DMS114 treated with DMSO at 0.1 percent for 48 hours (cell line): Measurements from ENCODE around the gene IKZF2.

Experiments used
- DNase-seq: peaks from one replicate; lab custom pipeline; 2025; ENCODE audit not compliant: unreplicated experiment; lab: John Stamatoyannopoulos, UW

IKZF2 gene

DNA sequence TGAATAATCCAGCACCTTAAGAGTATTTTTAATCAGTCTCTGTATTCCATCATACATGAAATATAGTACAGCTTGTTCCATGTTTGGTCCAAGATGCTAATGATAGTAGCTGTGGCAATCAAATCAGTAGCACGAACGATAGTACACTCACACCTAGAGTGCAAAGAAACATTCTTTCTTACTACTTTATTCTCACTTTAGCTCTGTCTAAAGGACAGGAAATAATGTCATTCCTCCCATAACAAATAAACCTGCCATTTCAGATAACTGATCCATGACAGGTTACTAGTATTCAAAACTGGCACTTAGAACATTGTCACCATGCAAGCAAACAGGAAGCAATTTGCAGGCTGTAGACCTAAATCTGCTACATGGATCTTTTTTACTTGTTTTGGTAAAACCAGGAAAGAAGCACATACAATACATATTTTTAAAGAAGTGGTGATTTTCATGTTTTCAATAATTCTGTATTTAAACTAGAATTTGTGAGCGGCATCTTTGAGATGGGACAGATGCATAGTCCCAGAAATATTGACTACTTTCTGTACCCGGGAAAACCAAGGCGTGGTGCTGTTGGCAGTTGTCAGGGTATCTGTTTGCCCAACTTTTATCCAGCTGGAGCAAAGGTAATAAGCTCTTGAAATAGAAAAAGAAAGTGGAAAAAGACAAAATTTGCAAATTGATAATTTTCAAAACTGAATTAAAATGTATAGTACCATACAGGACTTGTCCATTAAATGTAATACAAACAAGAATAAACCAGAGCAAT lies 49.5 kb downstream of the IKZF2 start:
- DNase-seq = no peak

DNA sequence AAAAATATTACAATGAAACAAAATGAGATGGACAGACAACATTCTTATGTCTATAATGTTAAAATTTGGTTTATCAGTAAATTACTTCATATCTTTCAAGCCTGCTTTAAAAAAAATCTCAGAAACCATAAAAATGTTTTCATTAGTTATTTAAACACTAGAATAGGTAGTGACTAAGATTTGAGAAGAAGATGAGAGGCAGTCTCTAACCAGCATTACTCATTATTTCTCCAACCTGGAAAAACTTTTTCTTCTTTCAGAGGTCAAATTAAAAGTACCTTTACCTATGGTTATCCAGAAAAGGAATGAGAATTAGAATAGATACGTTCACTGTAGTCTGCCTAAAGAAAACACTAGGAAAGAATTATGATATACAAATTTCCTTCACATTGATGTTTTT lies 50.3 kb downstream of the IKZF2 start:
- no peak for DNase-seq

DNA sequence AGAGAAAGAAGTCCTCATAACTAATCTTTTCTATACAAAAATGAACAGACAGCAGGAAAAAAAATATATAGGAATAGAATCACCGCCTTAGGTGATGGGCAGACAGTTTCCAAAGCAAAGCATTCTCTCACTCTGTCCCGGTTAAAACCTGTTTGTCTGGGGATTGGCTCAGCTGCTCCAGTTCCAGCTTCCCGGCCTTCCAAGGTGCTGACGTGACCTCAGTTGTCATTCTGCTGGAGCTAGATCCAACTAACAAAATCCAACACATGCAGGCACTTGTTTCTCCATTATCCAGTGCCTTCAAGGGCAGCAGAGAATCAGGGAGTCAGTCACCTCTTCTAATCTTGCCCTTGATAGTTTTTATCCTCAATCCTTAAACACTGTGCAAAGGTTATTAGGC lies 52.8 kb downstream of the IKZF2 start:
- DNase-seq = no peak

DNA sequence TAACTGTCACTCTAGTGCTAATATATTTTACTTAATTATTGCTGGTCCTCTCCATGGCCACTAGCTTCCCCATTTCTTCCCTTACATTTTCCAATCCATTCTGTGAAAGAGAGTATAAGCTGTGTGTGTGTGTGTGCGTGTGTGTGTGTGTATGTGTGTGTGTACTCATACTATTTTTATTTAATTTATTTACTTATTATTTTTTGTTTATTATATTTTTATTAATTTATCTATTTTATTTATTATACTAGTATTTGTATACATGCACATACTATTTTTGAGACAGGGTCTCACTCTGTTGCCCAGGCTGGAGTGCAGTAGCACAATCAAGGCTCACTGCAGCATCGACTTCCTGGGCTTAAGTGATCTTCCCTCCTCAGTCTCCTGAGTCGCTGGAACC lies 59.6 kb downstream of the IKZF2 start:
- no peak for DNase-seq

DNA sequence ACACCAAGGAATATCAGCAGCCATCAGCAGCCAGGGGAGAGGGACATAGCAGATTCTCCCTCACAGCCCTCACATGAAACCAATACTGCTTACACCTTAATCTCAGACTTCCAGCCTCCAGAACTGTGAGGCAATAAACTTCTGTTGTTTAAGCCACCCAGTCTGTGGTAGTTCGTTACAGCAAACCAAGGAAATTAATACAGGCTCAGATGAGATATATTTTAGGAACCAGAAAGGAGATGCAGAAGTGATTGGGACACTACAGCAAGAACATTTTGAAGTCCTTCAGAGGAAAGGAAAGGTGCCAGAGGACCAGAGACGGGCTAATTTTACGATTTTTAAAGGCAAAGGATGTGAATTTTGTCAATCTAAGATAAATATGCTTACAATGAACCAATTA lies 60.6 kb downstream of the IKZF2 start:
- DNase-seq = no peak

DNA sequence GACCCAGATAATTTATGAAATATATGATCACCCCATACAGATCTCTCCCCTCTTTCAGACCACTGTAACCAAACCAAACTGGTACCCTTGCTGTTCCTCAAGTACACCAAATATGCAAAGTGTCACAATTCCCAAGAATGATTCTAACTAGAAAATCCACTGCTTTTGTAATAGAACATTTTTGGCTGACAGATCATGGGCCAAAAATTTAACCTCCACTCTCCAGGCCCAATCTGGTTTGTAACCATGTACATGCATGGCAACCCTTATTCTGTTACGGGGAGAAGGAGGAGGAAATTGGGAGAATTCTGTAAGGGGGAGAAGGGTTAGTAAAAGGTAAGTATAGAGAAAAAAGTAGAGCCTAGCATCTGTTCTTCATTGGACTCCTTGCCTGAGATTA lies 62.0 kb downstream of the IKZF2 start:
- no peak for DNase-seq

- no peak for DNase-seq
Measured at GRCh38 chr2:213087040-213087439, 64.4 kb downstream of the IKZF2 start.

GRCh38 chr2:213086571-213086970 lies 64.8 kb downstream of the IKZF2 start:
- no peak for DNase-seq

GRCh38 chr2:213086050-213086449 lies 65.4 kb downstream of the IKZF2 start:
- DNase-seq = no peak

DNA sequence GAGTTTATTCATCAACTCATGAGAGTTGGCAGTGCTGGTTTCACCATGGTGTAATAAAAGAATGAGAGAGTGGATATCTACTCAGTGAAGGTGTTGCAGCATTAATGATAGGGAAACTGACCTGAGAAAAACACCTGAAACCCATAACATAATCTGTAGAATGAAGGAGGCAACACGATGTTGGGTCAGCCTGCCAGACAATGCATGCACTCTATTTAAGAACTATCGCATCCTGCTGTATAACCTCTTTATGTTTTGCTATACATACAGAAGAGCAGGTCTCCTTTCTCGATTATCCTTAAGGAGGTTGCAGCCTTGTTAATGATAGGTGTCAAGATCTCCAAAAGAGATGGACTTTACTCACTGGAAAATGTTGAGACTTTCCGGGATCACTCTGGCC lies 65.9 kb downstream of the IKZF2 start:
- DNase-seq = no peak

DNA sequence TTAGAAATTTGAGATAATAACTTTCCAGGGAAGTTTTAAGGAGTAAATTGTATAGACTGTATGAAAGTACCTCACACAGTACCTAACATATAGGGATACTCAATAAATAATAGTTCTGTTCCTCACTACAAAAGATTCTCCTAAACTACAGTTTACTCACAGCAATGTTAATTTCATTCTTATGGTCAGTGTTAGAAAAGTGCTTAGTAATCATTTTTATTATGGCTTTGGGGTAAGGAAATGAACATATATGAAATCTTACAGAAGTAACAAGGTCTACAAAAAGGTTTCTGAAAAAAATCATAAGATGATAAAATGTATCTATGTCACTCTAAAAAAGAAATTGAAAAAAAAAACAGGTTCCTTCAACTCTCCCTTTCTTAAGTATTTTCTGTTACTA lies 67.2 kb downstream of the IKZF2 start:
- no peak for DNase-seq

DNA sequence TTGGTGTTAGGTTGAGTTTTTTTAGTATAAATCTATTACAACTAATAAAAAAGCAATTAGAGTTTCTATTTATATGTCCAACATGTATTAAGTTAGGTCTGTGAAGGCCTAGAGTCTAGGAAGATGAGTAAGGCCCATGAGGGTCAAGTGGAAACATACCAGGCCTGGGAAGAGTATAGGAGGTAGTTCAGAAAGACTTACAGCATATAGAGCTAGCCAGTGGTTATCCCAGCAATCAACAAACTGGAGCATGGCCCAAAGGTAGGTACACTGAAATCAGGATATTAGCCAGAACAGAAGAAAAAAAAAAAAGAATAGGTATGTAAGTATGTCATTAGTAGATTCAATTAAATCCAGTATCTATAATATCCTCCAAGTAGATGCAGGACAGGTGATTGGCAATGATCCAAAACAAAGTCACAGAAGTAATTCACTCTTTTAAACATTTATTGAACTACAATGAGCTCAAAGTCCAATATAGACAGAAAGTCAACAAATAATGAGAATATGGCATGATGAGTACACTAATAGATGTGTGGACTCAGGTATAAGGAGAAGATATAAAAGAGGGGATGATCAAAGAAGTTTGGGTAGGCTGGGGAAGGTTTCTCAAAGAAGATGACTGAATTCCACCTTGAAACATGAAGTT lies 70.3 kb downstream of the IKZF2 start:
- DNase-seq = no peak

DNA sequence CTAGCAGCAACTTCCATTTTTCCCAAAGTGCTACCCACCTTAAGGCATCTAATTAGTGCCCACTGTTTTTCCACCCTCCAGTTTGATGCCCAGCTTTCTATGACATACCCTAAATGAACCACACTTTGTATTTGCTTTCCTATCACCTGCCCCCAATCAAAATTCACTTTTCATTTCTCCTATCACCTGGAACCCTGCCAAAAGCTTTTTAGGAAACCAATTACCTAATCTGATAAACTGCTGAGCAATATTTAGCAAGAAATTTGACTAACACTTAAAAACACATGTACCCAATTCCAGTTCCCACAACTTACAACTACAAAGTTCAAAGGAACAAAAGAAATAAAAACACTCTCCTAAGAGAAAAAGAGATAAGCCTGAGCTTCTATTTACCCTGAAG lies 71.7 kb downstream of the IKZF2 start:
- DNase-seq = no peak

DNA sequence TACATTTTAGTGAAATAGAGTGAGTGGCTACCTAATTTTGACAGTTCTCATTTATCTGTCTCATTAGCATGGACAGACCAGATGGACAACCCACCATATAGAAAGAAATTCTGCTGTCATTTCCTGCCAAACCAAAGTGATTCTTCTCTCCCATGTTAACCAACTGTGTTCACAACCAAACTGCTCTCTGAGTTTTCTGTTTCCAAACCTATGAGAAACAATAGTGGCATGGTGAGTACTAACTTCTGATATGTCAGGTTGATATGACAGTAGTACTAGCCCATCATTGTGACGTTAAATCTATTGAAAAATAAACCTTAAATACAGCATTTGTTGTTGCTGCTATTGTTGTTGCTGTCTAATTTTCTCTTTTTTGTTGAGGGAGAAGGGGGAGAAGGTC lies 72.7 kb downstream of the IKZF2 start:
- DNase-seq = no peak

DNA sequence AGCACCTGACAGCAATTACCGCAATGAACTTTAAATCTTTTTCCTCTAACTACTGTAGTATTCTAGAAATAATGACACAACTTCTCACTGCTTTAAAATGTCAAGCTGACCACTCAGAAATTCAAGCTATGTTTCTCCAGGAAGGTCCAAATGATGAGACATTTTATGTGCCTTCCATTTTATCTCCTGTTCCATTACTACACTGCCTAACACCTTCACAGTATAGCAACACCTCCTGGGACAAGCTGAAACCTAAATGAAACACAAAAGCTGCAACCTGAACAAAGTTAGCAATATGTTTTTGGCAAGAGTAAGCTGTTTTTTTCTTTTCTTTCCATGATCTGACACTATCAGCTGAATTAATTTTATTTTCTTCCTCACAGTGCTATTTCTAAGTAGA lies 81.9 kb downstream of the IKZF2 start:
- no peak for DNase-seq

DNA sequence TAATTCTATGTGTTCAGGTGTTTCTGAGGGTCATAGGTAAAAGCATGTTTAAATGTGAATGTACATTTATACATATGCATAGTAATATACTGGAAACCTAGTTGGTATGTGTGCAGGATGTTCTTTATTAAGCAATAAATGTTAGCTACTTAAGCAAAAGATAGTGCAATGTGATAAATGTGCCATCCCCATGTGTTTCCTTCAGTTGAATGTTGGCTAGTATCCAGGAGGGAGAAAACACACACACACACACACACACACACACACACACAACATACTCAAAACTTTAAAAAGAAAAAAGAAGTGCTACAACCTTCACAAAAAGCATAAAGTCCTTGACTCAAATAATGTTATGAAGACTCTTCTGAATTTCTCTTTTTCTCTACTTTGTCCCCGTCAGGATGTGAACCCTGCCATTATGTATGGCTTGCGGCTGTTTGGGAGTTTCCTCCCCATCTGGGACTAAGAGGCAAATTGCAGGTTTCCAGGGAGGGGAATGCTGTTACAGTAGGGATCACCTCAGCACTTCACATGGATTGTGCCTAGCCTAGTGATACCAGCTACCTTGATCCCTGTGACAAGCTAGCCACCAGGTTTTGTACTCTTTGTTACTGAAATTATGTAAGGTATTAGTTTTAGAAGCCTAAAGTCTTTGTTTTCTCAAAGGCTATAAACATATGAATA lies 82.6 kb downstream of the IKZF2 start:
- DNase-seq = no peak

- no peak for DNase-seq
Measured at GRCh38 chr2:213067888-213068287, 83.5 kb downstream of the IKZF2 start.

- DNase-seq = no peak
Measured at GRCh38 chr2:213066443-213066743, 85.0 kb downstream of the IKZF2 start.

GRCh38 chr2:213065583-213066442 lies 85.6 kb downstream of the IKZF2 start:
- no peak for DNase-seq

DNA sequence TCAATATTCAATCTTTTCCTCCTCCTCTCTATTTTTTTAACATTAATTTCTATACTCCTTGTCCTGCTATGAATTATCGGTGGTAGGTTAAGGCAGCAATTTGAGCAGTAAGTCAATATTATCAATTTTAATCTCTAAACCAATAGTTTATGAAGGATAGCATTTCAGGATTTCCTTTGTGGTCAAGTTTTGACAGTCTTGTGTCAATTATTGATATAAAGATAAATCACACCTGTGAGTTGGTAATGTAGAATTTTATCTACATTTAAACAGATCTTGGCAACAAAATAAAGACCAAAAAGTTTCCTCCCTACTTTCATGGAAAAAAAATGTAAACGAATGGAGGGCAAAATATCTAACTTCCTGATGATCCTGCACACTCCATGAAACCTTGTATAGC lies 87.3 kb downstream of the IKZF2 start:
- DNase-seq = no peak

DNA sequence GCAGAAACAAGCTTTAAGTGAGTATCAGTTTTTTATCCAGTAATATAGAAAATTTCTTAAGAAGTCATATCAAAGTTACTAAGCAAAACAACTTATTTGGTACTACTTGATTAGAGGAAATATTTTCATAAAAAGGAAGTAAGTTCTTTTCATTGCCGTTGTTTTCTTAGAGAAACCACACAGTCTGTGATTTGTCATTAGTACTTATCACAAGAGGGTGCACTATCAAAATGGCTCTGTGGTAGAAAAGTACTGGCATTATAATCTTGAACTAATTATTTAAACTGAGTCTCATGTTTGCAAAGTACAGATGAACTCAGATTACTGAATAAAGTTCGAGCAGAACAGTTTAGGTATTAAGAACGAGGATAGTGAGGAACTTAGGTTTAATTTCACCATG lies 93.4 kb downstream of the IKZF2 start:
- no peak for DNase-seq

DNA sequence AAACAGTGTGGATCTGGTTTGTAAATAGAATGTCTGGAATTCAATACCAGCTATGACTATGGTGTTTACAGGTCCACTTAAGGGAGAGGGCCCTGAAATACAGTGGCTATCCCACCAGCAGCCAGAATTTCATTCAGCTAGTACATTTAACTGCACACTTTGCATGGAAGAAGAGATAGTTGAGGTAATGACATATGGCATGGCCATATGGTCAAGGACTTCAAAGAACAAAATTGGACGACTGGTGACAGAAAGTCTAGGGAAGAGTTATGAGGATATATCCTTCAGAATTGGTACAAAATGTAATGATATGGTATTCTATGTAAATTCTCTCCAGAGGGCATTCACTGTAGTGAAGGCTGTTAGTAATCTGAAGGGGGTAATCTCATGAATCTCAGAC lies 105.0 kb downstream of the IKZF2 start:
- no peak for DNase-seq
